Measurements from ENCODE around the gene USP25.
A peak's percentile ranks its signal among the peaks of the same experiment; 100 is the strongest.

The USP25 gene

GRCh38 chr21:15825700-15826099 is 95.9 kb downstream of the USP25 start:
- no peak for TF ChIP-seq CTCF (IDR thresholded peaks at IDR 0.05; ENCODE audit: control insufficient read depth, insufficient read depth, low read depth, low read length, missing control alignments)
- DNase-seq (ENCODE audit: low read depth): no peak

GRCh38 chr21:15826147-15826780 is 96.5 kb downstream of the USP25 start:
- no peak for DNase-seq (ENCODE audit: low read depth)
- no peak overlapping the region for H3K4me3 ChIP-seq (ENCODE audit: control insufficient read depth, low read depth, low read length)
- TF ChIP-seq CTCF (IDR thresholded peaks at IDR 0.05; ENCODE audit: control insufficient read depth, insufficient read depth, low read depth, low read length, missing control alignments): peak; percentile 47

More at GRCh38 chr21:15825700-15826099, 95.9 kb downstream of the USP25 start:
- no peak overlapping the region for H3K4me3 ChIP-seq (ENCODE audit: control insufficient read depth, low read depth, low read length)

GRCh38 chr21:15826908-15827601 is 97.3 kb downstream of the USP25 start:
- no peak overlapping the region for H3K4me3 ChIP-seq (ENCODE audit: control insufficient read depth, low read depth, low read length)
- DNase-seq (ENCODE audit: low read depth): no peak
- TF ChIP-seq CTCF (IDR thresholded peaks at IDR 0.05; ENCODE audit: control insufficient read depth, insufficient read depth, low read depth, low read length, missing control alignments): no peak

- no peak for DNase-seq (ENCODE audit: low read depth)
- no peak overlapping the region for H3K4me3 ChIP-seq (ENCODE audit: control insufficient read depth, low read depth, low read length)
- no peak for TF ChIP-seq CTCF (IDR thresholded peaks at IDR 0.05; ENCODE audit: control insufficient read depth, insufficient read depth, low read depth, low read length, missing control alignments)
Observed at GRCh38 chr21:15831497-15831896, 101.7 kb downstream of the USP25 start.

- no peak for TF ChIP-seq CTCF (IDR thresholded peaks at IDR 0.05; ENCODE audit: control insufficient read depth, insufficient read depth, low read depth, low read length, missing control alignments)
- H3K4me3 ChIP-seq (ENCODE audit: control insufficient read depth, low read depth, low read length): no peak overlapping the region
- peak; percentile 13 for DNase-seq (ENCODE audit: low read depth)
Observed at GRCh38 chr21:15837645-15838044, 107.9 kb downstream of the USP25 start.

- DNase-seq (ENCODE audit: low read depth): no peak
- TF ChIP-seq CTCF (IDR thresholded peaks at IDR 0.05; ENCODE audit: control insufficient read depth, insufficient read depth, low read depth, low read length, missing control alignments): no peak
- H3K4me3 ChIP-seq (ENCODE audit: control insufficient read depth, low read depth, low read length): no peak overlapping the region
Observed at GRCh38 chr21:15839026-15839425, 109.2 kb downstream of the USP25 start.

All from AG09309 (cell line).